Retina (tissue), 1 donor: ENCODE measurements around the gene CADM1.

ENCODE experiments used
- DNase-seq: peaks from one replicate; pipeline ENCODE4 v3.0.0-alpha.2; 2016

Gene CADM1

DNA sequence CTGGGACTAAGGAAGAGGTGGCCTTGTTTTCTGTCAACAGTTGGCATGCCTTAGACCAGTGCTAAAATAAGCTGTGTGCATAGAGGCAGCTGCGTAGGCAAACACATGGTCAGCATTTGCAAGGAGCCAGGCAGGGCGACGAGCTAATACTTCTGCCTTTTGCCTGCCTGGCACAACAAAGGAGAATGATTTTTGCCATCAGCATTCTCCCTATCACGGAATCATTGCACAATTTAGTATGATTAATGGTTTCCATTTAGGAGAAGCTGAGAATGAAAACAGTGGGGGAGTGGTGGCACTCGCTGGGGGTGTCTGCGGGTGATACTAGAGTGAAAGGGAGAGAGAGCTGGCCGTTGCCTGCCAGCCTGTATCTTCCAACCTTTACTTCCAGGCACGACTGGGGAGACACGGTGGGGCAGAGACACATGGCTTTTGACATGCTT lies 336.0 kb downstream of the CADM1 start:
- no peak for DNase-seq

DNA sequence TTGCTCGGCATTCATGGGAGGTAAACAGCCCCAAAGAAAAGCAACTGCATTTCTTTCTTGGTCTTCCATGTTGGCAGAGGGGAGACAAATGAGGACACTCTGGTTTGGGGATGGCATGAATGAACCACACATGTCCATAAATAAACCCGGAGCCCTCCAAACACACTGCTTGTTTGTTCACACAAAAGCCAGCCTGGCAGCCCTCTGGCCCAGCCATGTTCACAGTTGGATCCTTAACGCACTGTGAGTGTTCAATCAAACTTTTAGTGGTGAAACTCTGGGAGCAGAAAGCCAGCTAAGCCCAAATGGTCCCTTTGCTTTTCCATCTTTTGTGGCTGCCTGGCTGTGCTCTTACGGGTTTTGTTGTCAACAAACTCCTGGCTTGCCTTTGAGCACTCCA lies 336.8 kb downstream of the CADM1 start:
- DNase-seq, result no peak

DNA sequence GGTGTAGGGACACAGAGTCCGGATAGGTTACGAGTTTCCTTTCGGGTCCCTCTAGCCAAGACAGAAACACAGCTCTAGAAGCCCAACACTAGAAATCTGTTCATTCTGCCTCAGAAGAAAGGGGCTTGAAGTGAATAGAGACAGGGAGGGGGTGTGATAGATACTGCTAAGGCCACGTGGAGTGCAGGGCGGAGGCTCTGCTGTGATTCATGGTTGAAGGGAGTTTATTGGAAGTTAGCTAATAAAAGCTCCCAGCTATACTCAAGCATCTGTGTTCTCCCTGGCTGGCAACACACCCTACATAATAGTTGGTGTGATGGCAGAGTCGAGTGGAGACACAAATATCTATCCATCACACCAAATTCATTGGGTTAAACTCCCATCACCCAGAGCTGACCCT lies 337.4 kb downstream of the CADM1 start:
- DNase-seq, result no peak

DNA sequence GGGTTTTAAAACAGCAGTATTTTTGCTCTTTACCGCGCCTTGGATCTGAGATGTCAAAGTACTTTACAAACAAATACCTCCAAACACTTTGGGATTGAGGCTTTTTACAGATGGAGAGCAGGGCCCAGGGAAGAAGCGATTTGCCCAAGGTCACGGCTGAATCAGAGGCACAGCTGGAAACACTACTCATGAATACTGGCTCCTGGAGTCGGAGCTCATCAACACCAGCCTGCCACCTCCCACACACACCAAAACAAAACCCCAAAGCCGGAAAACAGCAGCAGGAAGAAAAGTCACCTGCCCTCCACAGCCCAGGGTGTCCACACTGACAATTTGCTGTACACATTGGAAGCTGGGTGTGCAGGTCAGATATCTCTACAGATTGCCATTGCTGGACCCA lies 339.4 kb downstream of the CADM1 start:
- no peak for DNase-seq

DNA sequence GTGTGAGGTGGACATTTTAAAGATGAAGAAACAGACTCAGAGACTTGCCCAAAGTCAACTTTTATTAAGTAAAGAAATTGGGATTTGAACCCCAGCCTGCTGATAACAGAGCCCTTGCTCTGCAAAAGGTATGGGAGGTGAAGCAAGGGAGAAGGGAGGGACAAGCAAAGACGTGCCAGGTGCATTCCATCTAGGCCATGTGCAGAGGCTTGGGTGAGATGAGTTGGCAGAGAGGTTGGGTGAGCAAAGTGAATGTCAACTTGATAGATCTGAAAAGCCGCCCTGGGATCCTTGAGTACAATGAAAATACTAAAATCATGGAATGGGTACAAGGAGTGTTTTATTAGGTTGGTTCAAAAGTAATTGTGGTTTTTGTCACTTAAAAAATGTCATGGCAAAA lies 341.3 kb downstream of the CADM1 start:
- no peak for DNase-seq

DNA sequence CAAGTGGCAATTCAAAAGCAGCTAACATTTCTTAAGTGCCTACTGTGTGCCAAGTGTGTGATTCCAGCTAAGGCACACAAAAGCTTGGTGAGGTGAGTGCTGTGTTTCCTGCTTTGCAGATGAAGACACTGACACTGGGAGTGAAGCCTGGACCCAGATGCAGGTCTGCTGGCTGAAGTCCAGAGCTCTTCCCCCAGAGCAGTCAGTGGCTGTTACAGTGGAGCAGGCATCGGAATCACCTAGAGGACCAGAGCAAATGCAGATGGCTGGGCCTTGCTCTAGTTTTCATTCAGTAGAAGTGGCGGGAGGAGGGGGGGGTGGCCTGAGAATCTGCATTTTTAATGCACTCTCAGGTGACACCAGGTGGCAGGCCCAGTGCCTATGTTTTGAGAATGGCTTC lies 342.3 kb downstream of the CADM1 start:
- no peak for DNase-seq

DNA sequence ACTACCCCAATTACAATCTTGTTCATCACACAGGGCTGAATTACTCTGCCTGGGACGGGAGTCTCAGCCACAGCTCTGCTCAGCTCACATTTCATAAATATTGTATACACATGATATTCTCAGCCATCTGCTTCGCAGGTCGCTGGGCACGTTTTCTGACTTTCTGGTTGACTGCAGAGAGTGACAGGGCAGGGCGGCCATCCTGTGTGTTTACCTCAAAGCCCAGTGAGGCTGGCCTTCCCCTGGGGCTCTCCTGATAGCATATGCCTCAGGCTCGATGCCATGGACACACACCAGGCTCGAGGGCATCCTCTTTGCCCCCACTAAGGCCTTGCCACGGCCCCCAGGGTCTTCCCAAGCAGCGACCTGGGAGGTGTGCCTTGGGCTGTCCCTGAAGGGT lies 345.0 kb downstream of the CADM1 start:
- DNase-seq, result peak; percentile 63

DNA sequence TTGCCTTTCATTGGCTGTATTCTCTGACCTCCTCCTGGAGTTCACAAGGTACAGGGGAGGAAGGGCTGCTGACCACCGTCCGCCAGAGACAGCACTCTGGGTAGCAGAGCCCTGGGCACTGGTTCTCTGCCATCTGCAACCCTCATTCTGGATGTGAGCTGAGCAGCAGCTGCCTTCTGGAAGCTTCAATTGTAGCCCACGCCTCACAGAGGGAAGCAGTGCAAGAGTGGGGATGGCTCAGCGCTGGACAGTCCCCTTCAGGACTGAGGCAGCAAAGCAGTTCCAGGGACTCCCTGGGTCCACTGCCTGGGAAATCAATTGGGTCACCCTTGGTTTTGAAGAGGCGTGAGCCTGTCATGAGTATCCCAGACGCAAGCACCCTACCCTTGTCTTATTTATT lies 346.2 kb downstream of the CADM1 start:
- no peak for DNase-seq

DNA sequence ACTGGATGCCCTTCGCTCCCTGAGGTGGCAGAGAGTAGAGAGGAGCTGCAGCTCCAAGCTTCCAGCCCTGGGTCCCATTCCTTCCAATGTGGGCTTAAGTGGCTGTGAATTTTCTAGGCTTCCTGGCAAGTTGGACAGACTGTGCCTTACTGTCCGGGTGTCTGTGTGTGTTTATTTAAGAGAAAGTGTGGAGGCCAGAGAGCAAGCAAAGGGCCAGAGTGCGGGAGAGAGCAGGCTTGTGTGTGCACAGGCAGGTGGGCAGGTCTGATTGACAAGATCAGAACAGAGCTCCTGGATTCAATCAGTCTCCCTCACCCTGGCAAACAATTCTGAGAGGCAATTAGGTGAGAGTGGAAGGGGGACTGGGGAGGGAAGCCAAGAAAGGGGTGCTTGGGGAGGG lies 347.0 kb downstream of the CADM1 start:
- no peak for DNase-seq

DNA sequence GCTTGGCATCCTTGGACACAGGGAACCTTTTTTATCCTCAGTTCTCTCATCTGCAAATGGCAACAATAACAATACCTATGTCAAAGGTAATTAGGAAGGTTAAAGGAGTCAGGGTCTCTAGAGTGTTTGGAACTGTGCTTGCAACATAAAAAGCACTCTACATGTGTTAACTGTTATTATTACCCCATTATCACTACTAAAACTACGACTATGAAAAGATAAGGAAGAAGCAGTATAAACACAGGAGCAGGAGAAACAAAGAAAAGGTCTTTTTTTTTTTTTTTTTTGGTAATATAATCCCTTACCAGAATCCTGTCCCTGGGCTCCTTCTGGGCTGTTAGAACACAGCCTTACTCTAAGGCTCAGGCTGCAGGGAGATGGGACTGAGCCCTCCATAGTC lies 348.2 kb downstream of the CADM1 start:
- no peak for DNase-seq

DNA sequence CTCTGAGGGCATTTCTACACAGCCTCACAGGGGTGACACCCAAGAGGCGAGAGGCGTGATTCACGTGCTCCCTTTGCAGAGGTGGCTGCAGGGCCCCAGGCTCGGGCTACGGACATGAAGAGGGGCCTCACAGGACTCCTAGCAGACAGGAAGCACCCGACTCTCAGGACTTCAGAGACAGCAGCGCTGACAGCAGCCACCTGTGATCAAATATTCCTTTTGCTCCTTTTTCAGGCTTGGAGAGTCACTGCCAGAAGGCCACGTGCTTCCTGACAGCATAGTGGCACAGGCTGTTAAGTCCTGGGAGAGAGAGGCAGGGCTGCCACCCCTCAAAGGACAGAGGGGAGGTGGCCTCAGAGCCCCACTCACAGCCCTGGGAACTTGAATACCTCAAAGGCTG lies 348.9 kb downstream of the CADM1 start:
- DNase-seq, result no peak

DNA sequence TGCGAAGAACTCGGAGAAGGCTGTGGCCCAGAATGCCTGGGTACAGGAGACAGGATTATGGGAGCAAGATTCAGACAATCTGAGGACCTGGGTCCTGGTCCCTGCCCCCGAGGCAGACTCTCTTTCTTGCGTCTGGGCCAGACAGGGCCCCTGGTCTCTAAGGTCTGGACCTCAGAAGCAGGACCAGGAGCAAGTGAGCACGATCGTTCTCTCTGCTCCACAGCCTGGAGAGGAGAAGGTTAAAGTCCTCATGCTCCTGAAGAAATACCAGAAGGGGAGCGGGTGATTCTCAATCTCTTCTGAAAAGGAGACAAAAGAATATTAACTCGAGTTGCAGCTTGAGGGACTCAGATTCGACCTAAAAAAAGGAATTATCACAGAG lies 349.9 kb downstream of the CADM1 start:
- no peak for DNase-seq

DNA sequence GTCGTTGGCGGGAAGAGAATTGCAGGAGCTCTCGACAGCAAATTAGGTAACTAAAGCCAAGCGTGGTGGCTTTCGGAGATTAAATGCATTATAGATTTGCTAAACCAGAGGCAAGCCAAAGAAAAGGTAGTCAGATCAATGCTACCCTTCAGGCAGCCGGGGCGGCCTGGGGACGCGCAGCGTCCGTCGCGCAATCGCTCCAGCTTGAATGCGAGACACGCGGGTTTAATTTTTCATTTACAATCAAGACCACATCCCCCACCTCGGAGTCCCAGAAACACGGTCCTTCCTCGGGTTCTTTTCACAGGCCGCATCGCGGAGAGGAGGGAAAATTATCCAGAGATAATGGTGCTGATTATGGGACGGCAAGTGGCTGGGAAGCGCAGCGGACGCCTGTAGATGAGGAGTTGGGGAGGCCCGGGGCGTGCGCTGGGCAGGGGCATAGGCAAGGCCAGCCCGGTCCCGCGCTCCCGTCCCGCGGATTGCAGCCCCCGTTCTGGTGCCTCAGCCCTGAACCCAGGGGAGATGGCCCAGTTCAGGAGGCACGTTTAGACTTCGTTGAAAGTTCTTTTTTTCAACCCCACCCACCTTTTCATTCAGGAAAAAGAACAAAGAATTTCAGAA lies 350.4 kb downstream of the CADM1 start:
- no peak for DNase-seq

DNA sequence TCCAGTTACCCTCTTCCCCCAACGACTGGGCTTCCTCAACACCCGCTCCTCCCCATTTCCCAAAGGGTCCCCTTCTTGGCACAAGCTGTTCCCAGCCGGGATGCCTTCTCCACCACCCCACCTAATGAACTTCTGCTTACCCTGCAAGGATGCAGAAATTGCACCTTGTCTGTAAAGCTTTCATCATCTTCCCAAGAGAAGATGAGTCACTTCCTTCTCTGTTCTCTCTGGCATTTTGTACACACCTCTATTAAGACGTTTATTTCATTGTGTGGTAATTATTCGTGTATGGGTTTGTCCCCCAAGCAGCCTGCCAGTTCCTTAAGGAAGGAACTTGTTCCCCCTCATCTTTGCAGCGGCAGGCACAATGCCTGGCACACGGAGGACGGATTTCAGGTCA lies 351.1 kb downstream of the CADM1 start:
- no peak for DNase-seq

DNA sequence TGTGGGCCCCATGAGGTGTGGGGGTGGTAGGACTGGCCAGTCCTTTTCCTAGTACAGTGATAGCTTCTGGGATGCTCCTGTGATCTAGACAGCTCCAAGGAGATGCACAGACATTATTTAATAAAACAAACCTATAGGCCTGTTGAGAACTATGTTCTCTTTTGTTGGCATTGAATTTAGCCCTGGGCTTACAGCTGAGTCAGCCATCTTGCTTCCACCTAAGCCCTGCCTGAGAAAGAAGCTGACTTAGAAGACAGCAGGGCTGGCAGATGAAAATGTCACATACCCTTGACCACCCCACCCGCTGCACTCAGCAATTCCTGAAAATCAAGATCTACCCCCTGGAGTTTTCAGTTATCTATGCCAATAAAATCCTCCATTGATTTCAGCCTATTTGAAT lies 353.2 kb downstream of the CADM1 start:
- DNase-seq, result no peak

DNA sequence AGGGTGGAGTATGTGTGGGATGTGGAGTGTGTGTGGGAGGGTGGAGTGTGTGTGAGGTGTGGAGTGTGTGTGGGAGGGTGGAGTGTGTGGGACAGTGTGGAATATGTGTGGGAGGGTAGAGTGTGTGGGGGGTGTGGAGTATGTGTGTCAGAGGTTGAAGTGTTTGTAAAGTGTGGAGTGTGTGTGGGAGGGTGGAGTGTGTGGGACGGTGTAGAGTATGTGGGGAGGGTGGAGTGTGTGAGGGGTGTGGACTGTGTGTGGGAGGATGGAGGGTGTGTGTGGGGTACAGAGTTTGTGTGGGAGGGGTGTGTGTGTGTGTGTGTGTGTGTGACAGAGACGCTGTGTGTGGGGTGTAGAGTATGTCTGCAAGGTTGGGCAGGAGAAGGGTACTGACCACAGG lies 355.5 kb downstream of the CADM1 start:
- no peak for DNase-seq

DNA sequence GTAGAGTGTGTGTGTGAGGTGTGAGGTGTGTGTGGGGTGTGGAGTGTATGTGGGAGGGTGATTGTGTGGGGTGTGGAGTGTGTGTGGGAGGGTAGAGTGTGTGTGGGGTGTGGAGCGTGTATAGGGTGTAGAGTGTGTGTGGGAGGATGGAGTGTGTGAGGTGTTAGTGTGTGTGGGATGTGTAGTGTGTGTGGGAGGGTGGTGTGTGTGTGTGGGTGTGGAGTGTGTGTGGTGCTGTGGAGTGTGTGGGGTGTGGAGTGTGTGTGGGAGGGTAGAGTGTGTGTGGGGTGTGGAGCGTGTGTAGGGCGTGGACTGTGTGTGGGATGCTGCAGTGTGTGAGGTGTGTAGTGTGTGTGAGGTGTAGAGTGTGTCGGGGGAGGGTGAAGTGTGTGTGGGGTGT lies 356.1 kb downstream of the CADM1 start:
- no peak for DNase-seq

DNA sequence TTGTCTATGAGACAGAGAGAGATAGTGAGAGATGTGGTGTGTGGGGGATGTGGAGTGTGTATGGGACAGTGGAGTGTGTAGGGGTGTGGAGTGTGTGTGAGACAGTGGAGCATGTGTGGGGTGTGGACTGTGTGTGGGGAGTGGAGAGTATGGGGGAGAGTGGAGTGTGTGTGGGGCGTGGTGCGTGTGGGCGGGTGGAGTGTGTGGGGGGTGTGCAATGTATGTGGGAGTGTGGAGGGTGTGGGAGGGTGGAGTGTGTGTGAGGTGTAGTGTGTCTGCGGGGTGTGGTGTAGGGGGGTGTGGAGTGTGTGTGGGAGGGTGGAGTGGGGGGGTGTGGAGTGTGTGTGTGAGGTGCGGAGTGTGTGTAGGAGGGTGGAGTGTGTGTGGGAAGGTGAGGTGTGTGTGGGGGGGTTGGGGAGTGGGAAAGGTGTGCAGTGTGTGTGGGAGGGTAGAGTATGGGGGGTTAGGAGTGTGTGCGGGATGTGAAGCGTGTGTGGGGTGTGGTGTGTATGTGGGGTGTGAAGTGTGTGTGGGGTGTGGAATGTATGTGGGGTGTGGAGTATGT lies 356.9 kb downstream of the CADM1 start:
- no peak for DNase-seq

DNA sequence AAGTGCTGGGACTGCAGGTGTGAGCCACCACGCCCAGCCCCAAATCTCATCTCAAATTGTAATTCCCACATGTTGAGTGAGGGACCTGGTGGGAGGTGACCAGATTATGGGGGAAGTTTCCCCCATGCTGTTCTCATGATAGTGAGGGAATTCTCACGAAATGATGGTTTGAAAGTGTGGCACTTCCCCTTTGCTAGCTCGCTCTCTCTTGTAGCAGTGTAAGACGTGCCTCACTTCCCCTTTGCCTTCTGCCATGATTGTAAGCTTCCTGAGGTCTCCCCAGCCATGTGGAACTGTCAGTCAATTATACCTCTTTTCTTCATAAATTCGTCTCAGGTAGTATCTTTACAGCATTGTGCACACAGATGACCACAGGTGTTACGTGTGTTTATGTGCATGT lies 357.8 kb downstream of the CADM1 start:
- DNase-seq, result no peak

DNA sequence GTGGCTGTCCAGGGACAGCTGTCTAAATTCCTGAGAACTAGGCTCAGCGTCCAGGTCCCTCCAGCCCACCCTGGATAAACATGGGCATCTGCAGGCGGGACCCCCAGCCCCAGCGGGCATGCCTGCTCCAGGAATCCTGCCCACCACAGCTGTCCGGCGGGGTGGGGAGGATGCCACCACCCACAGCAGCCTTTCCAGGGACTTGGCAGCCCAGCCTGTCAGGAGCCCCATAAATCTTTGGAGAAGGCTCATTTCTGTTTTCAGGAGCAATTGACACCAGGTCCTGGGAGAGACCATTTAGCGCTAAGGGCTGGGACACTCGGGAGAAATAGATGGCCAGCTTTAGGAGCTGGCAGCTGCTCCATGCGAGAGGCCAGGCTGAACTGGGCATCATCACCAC lies 358.9 kb downstream of the CADM1 start:
- no peak for DNase-seq

DNA sequence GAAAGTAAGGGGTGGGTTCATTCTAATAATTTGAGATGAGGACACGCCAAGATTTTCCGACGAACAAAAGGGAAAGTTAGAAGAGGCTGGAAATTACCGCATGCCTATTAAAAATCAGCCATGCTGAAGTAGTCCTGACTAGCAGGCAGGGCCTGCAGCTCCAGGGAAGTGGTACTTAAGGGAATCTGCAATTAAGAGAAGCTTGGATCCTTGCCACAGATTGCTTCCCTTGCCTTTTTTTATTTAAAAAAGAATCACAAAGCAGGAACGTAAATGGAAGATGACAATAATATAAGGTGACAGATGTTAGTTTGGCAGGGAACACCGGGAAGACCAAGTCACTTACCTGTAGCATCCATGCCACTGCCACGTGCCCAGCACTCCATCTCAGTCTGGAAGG lies 359.3 kb downstream of the CADM1 start:
- DNase-seq, result no peak

DNA sequence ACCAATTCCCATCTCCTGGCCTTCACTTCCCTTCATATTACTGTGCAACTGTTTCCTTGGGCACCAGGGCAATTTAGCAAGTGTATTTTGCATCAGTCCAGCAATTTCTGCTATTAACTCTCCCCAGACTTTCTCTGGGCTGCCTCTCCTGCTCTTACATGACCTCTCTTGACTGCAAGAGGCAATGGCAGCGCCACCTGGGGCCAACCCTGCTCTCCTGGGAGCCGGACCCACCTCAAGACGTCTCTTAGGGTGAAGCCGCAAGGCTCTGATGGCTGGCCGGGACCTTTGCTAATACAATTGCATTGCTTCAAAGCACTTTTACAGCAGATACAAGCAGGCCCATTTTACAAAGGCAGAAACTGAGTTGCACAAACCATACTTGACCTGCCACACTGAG lies 360.2 kb downstream of the CADM1 start:
- no peak for DNase-seq

DNA sequence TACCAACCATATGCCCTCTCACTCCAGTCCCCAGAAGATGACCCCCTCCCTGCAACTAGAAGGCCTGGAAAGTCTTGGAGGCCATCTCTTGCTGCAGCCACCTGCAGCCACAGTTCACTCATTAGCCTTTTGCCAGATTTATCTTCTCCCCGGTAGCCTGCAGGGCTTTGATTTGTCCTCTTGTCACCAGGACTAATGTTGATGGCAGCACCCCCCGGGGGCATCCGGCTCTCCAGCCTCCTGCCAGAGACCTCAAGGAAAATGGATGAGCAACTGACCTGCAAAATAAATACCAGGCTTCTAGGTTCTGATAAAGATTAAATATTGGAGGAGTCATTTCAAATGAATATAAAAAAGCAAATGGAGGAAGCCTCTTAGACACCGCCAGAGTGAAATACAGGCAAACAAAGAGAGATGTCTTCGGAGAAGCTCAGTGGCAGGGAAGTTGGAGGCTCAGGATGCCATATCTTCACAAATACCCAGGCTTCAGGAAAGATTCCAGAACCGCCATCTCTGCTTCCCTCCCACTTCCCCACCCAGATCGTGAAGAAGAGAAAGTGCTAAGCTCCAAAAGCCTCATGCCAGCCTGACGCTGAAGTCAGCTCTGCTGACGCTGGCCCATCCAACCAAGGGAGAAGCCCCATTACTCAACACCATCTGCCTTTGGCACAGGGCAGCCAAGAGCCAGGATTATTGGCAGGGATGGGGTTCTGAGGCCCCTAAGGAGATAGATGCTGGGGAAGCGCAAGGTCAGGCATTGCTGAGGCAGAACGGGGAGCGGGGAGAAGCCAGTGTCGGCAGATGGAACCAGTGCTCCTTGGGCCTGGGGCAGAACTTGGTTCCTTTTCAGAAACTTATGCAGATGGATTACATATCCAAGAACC lies 362.7 kb downstream of the CADM1 start:
- no peak for DNase-seq

DNA sequence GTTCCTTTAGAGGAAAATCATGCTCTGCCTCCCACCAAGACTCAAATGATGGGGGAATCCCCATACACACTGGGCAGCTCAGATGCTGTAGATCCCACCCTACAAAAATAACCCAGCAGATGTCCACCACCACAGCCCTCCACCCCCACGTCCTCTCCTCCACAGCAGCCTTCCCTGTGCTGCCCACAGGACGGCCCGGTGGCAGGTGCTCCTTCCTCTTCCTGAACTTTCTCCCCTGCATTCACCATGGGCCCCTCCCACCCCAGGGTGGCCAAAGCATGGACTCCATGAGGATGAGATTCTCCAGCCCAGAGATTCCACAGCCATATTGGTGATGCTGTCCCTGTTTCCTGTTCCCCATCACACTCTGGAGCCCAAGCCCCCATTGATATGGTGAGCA lies 368.3 kb downstream of the CADM1 start:
- no peak for DNase-seq
